ENCODE measurements around the gene FNBP1L. TPM values are rescaled to one million over a fixed set of nuclear protein-coding genes. Genes with fewer than 3 reads are reported as not detected.

The FNBP1L gene
- total RNA-seq: 10 to 100 TPM in 3 of 4 donors, 1 to 10 TPM in 1; 6.1 to 24.7 (median 14.7) TPM

DNA sequence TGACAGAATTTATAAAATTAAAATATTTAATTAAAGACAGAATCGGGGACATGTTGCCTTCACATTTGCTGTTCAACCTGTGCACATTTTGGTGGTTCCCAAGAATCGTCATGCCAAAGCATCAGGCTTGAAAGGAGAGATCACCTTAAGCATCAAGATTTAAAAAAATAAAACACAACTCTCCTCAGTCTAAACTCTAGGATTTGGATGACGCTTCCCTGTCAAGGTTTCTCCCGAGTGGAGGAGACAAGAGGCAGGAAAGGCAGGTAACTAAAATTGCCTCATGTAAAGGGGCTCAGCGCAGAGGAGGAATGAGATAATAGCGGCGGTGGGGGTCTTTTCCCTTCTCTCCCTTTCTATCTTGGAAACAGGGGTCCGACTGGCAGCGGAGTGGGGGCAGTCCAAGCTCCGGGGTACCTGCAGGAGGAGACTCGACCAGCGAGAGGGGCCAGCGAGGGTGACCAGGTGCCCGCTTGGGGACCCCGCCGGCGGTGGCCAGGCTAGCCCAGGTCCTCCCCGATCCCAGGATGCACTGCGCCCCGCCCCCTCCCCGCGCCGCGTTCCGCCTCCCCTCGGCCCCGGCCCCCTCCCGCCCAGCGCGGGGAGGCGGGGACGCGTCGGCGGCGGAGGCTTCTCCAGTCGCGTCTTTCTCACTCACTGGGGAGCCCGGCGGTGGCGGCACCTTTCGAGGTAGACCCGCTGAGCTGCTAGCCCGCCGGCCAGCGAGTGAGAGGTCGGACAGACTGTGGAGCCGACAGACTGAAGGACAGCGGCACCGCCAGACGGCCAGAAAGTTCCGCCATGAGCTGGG, at the start of gene FNBP1L:
FNBP1L (plus strand) TSS at position 638 of the 811 bp plus-strand sequence; CDS start at position 802, 164 bp downstream.
- no peaks in the 10 kb centered on the region for H3K9me3 ChIP-seq
- ATAC-seq: peak; percentile 85
- 1 to 4% methylated on average over 3 to 5 of the region's 52 CpGs for WGBS, 2 donors (ENCODE audit: low coverage in 1 of 2)
- TF ChIP-seq, protein P1, sequence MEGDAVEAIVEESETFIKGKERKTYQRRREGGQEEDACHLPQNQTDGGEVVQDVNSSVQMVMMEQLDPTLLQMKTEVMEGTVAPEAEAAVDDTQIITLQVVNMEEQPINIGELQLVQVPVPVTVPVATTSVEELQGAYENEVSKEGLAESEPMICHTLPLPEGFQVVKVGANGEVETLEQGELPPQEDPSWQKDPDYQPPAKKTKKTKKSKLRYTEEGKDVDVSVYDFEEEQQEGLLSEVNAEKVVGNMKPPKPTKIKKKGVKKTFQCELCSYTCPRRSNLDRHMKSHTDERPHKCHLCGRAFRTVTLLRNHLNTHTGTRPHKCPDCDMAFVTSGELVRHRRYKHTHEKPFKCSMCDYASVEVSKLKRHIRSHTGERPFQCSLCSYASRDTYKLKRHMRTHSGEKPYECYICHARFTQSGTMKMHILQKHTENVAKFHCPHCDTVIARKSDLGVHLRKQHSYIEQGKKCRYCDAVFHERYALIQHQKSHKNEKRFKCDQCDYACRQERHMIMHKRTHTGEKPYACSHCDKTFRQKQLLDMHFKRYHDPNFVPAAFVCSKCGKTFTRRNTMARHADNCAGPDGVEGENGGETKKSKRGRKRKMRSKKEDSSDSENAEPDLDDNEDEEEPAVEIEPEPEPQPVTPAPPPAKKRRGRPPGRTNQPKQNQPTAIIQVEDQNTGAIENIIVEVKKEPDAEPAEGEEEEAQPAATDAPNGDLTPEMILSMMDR (IDR thresholded peaks at IDR 0.05): no peak
- TF ChIP-seq POLR2AphosphoS5 (IDR thresholded peaks at IDR 0.05): peak; percentile 14
- H3K4me1 ChIP-seq: peaks cover 0 to 31% (median 0%) of the 10 kb centered on the region in 3 donors
- no peaks in the 10 kb centered on the region for H3K36me3 ChIP-seq
- H3K27ac ChIP-seq: peak within 1 kb of the TSS in 3 of 4 donors; percentile 81 to 86 (median 84)
- H3K4me3 ChIP-seq: peak within 1 kb of the TSS; percentile 61 to 94
- H3K27me3 ChIP-seq: peaks cover 24% of the 10 kb centered on the region

DNA sequence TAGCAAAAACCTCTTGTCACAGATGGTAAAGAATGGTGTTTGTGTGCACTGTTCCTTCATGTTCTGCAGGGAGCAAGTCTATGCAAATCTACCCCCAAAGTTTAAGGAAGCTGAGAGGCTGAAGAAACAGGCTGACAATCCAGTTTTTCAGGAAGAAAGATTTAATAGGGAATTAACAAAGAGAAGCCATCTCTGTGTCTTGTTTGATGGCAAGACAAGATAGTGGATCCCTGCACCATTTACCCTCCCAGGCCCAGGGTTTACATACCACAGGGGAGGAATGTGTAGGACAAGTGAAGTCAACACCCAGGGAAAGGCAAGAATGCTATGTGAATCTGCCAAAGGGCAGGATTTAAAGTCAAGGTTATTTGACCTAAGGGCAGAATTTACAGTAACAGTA, 48.1 kb upstream of the FNBP1L start:
- ATAC-seq: no peak
- H3K27me3 ChIP-seq: no peaks in the 10 kb centered on the region
- no peaks in the 10 kb centered on the region for H3K36me3 ChIP-seq
- H3K9me3 ChIP-seq: no peaks in the 10 kb centered on the region
- no peak overlapping the region for H3K27ac ChIP-seq
- TF ChIP-seq POLR2AphosphoS5 (IDR thresholded peaks at IDR 0.05) (no peak), EP300 (IDR thresholded peaks at IDR 0.05) (no peak), POLR2A (IDR thresholded peaks at IDR 0.05) (no peak)
- TF ChIP-seq, protein P1 (IDR thresholded peaks at IDR 0.05): no peak
- no peaks in the 10 kb centered on the region for H3K4me1 ChIP-seq
- H3K4me3 ChIP-seq: no peak overlapping the region

DNA sequence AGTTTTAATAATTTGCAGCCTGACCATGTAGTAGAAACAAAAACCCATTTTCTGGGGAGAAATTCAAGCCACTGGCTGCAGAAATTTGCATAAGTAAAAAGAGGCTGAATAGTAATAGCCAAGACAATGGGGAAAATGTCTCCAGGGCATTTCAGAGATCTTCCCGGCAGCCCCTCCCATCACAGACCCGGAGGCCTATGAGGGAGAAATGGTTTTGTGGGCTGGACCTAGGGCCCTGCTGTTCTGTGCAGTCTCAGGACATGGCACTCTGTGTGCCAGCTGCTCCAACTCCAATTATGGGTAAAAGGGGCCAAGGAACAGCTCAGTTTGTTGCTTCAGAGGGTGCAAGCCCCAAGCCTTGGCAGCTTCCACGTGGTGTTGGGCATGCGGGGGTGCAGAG, 39.7 kb upstream of the FNBP1L start:
- Histone ChIP-seq H3K4me1 (no peaks in the 10 kb centered on the region), H3K4me3 (no peak overlapping the region), H3K27ac (no peak overlapping the region), H3K36me3 (no peaks in the 10 kb centered on the region), H3K9me3 (peaks cover 0 to 11% (median 0%) of the 10 kb centered on the region in 3 donors), H3K27me3 (no peaks in the 10 kb centered on the region)
- TF ChIP-seq EP300 (IDR thresholded peaks at IDR 0.05) (no peak), POLR2A (IDR thresholded peaks at IDR 0.05) (no peak), POLR2AphosphoS5 (IDR thresholded peaks at IDR 0.05) (no peak)
- TF ChIP-seq, protein P1 (IDR thresholded peaks at IDR 0.05): no peak
- WGBS, 2 donors (ENCODE audit: low coverage in 1 of 2): 100% methylated on average over 2 of the region's 4 CpGs; no CpG with 5 or more reads in 1 of the 2 donors
- no peak for ATAC-seq

GRCh38 chr1:93411000-93411399, 36.9 kb upstream of the FNBP1L start:
- H3K27ac ChIP-seq: no peak overlapping the region
- H3K4me1 ChIP-seq: no peaks in the 10 kb centered on the region
- H3K27me3 ChIP-seq: no peaks in the 10 kb centered on the region
- H3K36me3 ChIP-seq: no peaks in the 10 kb centered on the region
- 65 to 76% methylated on average over 2 of the region's 2 CpGs for WGBS, 2 donors (ENCODE audit: low coverage in 1 of 2)
- H3K9me3 ChIP-seq: peaks cover 0 to 11% (median 0%) of the 10 kb centered on the region in 3 donors
- H3K4me3 ChIP-seq: no peak overlapping the region
- no peak for ATAC-seq
- TF ChIP-seq, protein P1 (IDR thresholded peaks at IDR 0.05): no peak
- TF ChIP-seq POLR2A (IDR thresholded peaks at IDR 0.05) (no peak), EP300 (IDR thresholded peaks at IDR 0.05) (no peak), POLR2AphosphoS5 (IDR thresholded peaks at IDR 0.05) (no peak)

DNA sequence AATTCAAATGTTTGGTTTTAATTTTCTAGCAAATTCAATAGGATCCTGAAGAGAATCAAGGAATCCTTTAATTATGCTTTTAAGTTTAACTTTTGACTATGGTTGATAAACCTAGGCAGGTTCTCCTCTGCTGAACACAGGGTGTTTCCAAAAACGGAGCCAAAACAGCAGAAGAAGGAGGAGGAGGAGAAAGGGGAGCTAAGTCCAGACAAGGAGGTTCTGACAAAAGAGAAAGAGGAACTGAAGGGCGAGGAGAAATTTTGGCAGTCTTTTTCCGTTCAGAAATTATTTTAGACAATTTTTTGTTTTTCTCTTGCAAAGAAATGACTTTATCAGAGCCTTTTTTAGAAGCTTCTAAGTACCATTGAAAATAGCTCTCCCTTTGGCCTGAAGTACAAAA, 33.2 kb upstream of the FNBP1L start:
- Histone ChIP-seq H3K4me1 (no peaks in the 10 kb centered on the region), H3K36me3 (no peaks in the 10 kb centered on the region), H3K4me3 (no peak overlapping the region), H3K27ac (no peak overlapping the region), H3K9me3 (no peaks in the 10 kb centered on the region), H3K27me3 (no peaks in the 10 kb centered on the region)
- TF ChIP-seq EP300 (IDR thresholded peaks at IDR 0.05) (no peak), POLR2AphosphoS5 (IDR thresholded peaks at IDR 0.05) (no peak), POLR2A (IDR thresholded peaks at IDR 0.05) (no peak)
- TF ChIP-seq, protein P1 (IDR thresholded peaks at IDR 0.05): no peak
- ATAC-seq: no peak
- 38 to 62% methylated on average over 3 of the region's 3 CpGs for WGBS, 2 donors (ENCODE audit: low coverage in 1 of 2)
